ENCODE results near the gene ACTL10. TPM values are rescaled to one million over a fixed set of nuclear protein-coding genes. Genes with fewer than 3 reads are reported as not detected.

The ACTL10 gene
- total and polyA plus RNA-seq, 2 of the 13 experiments (the other 11 are each of a cell fraction or from before 2014, with no cell fraction given), result not detected

GRCh38 chr20:33688938-33689424 is 22.2 kb downstream of the ACTL10 start (continued):
- TF ChIP-seq, protein P1, sequence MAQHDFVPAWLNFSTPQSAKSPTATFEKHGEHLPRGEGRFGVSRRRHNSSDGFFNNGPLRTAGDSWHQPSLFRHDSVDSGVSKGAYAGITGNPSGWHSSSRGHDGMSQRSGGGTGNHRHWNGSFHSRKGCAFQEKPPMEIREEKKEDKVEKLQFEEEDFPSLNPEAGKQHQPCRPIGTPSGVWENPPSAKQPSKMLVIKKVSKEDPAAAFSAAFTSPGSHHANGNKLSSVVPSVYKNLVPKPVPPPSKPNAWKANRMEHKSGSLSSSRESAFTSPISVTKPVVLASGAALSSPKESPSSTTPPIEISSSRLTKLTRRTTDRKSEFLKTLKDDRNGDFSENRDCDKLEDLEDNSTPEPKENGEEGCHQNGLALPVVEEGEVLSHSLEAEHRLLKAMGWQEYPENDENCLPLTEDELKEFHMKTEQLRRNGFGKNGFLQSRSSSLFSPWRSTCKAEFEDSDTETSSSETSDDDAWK (CRISPR knock-in tag; IDR thresholded peaks at IDR 0.05), result no peak
- TF ChIP-seq ZZZ3 (CRISPR knock-in tag; IDR thresholded peaks at IDR 0.05; ENCODE audit: borderline replicate concordance), result no peak
- no peak for TF ChIP-seq ZSCAN5A (CRISPR knock-in tag; IDR thresholded peaks at IDR 0.05; ENCODE audit: borderline replicate concordance)
- no peak for TF ChIP-seq ZNF329 (CRISPR knock-in tag; IDR thresholded peaks at IDR 0.05; ENCODE audit: low read depth)
- TF ChIP-seq ZNF292 (CRISPR knock-in tag; IDR thresholded peaks at IDR 0.05; ENCODE audit: borderline replicate concordance, low read depth), result 0 out of 2 replicates have a peak, but pooled peaks have one; percentile 24
- TF ChIP-seq PAX8 (CRISPR knock-in tag; IDR thresholded peaks at IDR 0.05; ENCODE audit: borderline replicate concordance), result no peak
- TF ChIP-seq HDAC6 (IDR thresholded peaks at IDR 0.05; ENCODE audit: low read depth, low read length), result no peak
- TF ChIP-seq LCORL (IDR thresholded peaks at IDR 0.05), result no peak
- TF ChIP-seq LCORL (CRISPR knock-in tag; IDR thresholded peaks at IDR 0.05), result peak; percentile 55; the same call in 1 of the 2 replicates
- TF ChIP-seq ZBTB20 (CRISPR knock-in tag; IDR thresholded peaks at IDR 0.05; ENCODE audit: borderline replicate concordance, low read depth), result no peak
- TF ChIP-seq ZFX (CRISPR knock-in tag; IDR thresholded peaks at IDR 0.05; ENCODE audit: low read depth), result no peak; the same call in none of the 2 replicates
- no peak for TF ChIP-seq HNRNPLL (IDR thresholded peaks at IDR 0.05; ENCODE audit: low read depth, low read length, poor library complexity, severe bottlenecking)
- no peak for TF ChIP-seq ZKSCAN1 (IDR thresholded peaks at IDR 0.05; ENCODE audit: low read length)
- peak; percentile 89 for TF ChIP-seq TBX2 (CRISPR knock-in tag; IDR thresholded peaks at IDR 0.05; ENCODE audit: borderline replicate concordance)
- peak; percentile 98 for TF ChIP-seq ZNF768 (CRISPR knock-in tag; IDR thresholded peaks at IDR 0.05)
- TF ChIP-seq ZNF260 (CRISPR knock-in tag; IDR thresholded peaks at IDR 0.05; ENCODE audit: borderline replicate concordance, low read depth), result no peak
- no peak for TF ChIP-seq ZFYVE20 (CRISPR knock-in tag; IDR thresholded peaks at IDR 0.05; ENCODE audit: borderline replicate concordance, low read depth)
- TF ChIP-seq ZNF138 (CRISPR knock-in tag; IDR thresholded peaks at IDR 0.05; ENCODE audit: low read depth), result no peak
- 0 out of 2 replicates have a peak, but pooled peaks have one; percentile 57 for TF ChIP-seq SNAPC5 (CRISPR knock-in tag; IDR thresholded peaks at IDR 0.05; ENCODE audit: borderline replicate concordance)
- no peak for TF ChIP-seq ZFP90 (CRISPR knock-in tag; IDR thresholded peaks at IDR 0.05; ENCODE audit: borderline replicate concordance)
- TF ChIP-seq ZNF75D (CRISPR knock-in tag; IDR thresholded peaks at IDR 0.05; ENCODE audit: borderline replicate concordance), result no peak
- TF ChIP-seq, protein P2, sequence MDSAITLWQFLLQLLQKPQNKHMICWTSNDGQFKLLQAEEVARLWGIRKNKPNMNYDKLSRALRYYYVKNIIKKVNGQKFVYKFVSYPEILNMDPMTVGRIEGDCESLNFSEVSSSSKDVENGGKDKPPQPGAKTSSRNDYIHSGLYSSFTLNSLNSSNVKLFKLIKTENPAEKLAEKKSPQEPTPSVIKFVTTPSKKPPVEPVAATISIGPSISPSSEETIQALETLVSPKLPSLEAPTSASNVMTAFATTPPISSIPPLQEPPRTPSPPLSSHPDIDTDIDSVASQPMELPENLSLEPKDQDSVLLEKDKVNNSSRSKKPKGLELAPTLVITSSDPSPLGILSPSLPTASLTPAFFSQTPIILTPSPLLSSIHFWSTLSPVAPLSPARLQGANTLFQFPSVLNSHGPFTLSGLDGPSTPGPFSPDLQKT (CRISPR knock-in tag; IDR thresholded peaks at IDR 0.05; ENCODE audit: borderline replicate concordance), result no peak
- no peak for TF ChIP-seq TRIM22 (IDR thresholded peaks at IDR 0.05)
- TF ChIP-seq ZBTB42 (CRISPR knock-in tag; IDR thresholded peaks at IDR 0.05), result no peak
